Breast epithelium (tissue), 3 donors: Measurements from ENCODE around the gene ARHGDIG.

Experiments
- CTCF ChIP-seq, 3 donors: fragments of 450-650 bp; IDR thresholded peaks; one replicate each; pipeline ENCODE4 v1.5.1; 2016 to 2017; ENCODE audit warnings: antibody characterized with exemption in 3 of 3, mild to moderate bottlenecking in 3 of 3, moderate library complexity in 3 of 3
- POLR2A ChIP-seq: fragments of 450-650 bp; IDR thresholded peaks from one replicate; pipeline ENCODE4 v1.6.1; 2016; ENCODE audit warnings: antibody characterized with exemption, mild to moderate bottlenecking, moderate library complexity
- POLR2AphosphoS5 ChIP-seq, 3 donors: sonication (generic); formaldehyde crosslinking; IDR thresholded peaks; one replicate each; pipeline ENCODE4 v1.6.1; 2017; ENCODE audit warnings: antibody characterized with exemption in 3 of 3

GRCh38 chr16:289395-289997, 9.1 kb downstream of the ARHGDIG start:
- TF ChIP-seq POLR2A: no peak
- TF ChIP-seq CTCF (IDR thresholded peaks at IDR 0.05): no peak
- no peak for TF ChIP-seq POLR2AphosphoS5 (IDR thresholded peaks at IDR 0.05)
